DLD1 (cell line): ENCODE results near the gene MRPL42.
"Not testable (repeated sequence)": the region's sequence is repeated elsewhere in the genome, so short reads cannot be mapped to it uniquely, and the experiment has no call there.

Experiments used
- in situ Hi-C: cut with HindIII; loops from 2 replicates; pipeline ENCODE4 v1.10.0; 2017; ENCODE audit warnings: low sequenced_read_pairs

MRPL42 gene

DNA sequence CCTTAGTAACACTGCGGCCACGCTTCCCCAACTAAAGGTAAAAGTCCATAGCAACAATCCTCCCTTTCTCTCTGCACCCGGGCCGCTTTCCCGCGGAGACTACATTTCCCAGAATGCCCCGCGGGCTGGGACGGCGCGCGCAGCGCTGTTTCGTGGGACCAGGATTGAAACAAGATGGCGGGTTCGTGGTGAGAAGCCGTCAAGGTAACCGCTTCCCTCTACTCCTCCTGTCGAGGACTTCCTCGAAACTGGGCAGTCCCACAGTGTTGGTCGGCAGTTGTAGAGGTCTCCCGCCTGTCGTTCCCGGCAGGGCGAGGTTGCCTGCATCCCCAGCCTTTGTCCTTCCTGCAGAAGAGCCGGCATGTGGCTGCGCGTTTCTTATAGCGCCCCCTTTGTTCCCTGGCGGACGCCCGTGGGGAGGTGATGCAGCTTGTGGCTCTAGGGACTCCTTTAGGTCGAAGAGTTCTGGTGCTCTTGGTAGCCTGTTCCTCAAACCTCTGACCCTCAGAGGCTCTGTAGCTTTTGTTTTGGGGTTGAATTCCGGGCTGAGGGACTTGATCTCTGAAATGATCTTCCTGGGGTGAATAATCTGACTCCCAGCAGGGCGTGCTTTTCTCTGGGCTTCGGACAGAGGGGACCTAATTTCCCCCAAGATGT is at the start of gene MRPL42:
TSS of gene MRPL42 (plus strand) at position 164 of the 657 bp plus-strand sequence. CDS start 1,772 bp downstream, outside the sequence.
- in situ Hi-C loops: no loop called here

DNA sequence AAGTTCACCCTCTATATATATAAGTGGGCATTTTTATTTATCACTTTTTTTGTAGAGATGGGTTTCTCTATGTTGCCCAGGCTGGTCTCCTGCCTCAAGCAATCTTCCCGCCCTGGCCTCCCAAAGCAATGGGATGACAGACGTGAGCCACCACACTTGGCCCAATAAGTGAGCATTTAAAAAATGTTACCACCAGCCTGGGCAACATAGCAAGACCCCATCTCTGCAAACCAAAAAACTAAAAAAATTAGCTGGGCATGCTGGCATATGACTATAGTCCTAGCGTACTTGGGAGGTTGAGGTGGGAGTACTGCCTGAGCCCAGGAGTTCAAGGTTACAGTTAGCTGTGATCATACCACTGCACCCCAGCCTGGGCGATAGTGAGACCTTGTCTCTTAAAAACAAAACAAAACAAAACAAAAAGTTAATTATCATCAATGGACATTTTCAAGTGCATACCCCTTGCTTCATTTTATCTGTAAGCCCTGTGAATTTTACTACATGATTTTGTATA is 49.3 kb upstream of the MRPL42 start:
- in situ Hi-C loops: loop anchor here (25.0 kb wide), 2 partner anchors 456 to 631 kb away; no protein-coding TSS in a partner anchor

DNA sequence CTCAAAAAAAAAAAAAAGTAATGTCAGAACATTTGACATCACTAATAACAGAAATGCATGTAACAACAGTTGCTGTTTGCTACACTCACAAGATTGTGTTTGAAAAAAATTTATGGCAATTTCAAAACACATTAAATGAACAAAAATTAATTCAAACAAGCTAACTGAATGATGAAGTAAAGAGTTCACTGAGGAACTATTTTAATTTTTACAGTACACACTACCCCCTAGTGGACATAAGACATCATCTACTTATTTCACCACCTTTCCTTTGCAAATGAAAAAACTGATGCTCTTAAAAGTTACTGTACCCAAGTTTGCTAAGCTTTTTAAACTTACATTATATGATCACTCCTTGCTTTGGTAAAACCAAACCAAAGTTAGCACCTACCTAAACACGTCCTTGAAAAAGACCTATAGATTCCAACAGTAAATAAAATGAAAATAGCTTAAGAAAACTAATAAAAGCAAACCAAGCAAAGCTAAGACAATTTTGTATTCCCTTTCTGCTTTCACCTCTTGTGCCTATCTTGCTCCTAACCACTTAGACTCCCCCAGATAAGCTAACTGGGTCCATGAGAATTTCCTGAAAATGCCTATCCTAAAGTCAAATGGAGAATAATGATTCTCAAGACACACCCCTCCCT is 47.8 kb upstream of the MRPL42 start:
- in situ Hi-C loops: loop anchor here (25.0 kb wide), 2 partner anchors 457 to 632 kb away; no protein-coding TSS in a partner anchor

DNA sequence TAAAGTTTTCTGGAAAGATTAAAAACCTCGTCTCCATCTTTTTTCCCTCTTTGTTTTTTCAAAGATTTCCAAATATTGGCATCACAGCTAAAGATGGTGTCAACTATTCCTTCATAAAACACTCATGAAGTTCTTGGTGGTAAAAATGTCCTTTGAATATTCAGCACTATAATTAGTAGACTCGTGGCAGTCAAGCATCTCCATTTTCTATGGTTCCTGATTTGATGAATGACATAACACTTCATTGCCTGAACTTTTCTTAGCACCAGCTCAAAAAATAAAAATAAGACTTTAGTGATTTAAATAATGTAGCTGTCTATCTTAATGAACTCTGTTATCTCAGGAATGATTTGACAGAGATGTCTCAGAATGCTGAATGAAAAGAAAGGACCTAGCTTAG is 45.3 kb upstream of the MRPL42 start:
- in situ Hi-C loops: loop anchor here (25.0 kb wide), 2 partner anchors 460 to 635 kb away; no protein-coding TSS in a partner anchor

DNA sequence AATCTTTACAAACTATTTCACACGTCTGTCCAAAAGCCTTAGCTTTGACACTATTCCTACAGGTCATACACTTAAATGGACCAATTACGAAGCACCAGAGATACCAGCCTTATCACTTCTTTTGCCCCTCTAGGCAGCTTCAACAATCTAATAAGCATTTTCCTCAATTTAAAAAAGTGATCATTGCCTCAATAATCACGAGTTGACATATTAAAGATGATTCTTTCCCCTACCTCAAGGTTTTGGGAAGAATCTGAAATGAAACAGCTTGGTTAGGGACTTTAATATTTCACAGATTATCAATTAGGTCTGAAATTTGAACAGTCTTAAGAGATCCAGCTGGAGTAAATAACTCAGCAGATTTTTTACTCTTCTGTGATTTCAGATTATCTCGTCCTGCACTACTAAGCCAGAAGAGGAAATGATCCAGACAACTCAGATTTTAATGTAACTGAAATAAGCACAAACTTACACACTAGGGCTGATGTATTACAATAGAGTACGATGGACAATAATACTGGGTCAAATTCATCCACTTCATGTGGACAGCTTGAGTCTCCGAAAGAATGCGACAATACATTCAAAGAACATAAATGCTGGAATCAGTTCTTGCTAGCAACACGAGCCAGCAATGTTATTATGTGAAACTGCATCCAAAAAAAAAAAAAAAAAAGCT is 41.4 kb upstream of the MRPL42 start:
- in situ Hi-C loops: no loop called here

DNA sequence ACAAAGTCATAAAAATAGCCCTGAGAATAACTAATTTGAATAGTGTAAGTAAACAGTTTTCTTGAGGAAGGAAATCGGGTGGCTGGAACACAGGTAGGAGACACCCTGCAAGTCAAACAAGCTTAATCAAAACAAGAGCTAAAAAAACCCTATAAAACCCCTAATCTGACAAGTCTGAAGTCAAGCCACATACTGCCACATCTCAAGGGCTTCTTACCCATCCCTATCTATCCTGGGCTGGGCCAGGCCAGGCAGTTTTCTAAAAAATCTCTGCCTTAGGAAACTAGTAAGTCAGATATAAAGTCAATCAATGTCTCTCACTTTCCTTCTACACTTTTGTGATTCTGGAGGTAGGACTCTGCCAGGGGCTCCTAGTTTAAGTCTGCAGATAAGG is 40.9 kb upstream of the MRPL42 start:
- in situ Hi-C loops: no loop called here

DNA sequence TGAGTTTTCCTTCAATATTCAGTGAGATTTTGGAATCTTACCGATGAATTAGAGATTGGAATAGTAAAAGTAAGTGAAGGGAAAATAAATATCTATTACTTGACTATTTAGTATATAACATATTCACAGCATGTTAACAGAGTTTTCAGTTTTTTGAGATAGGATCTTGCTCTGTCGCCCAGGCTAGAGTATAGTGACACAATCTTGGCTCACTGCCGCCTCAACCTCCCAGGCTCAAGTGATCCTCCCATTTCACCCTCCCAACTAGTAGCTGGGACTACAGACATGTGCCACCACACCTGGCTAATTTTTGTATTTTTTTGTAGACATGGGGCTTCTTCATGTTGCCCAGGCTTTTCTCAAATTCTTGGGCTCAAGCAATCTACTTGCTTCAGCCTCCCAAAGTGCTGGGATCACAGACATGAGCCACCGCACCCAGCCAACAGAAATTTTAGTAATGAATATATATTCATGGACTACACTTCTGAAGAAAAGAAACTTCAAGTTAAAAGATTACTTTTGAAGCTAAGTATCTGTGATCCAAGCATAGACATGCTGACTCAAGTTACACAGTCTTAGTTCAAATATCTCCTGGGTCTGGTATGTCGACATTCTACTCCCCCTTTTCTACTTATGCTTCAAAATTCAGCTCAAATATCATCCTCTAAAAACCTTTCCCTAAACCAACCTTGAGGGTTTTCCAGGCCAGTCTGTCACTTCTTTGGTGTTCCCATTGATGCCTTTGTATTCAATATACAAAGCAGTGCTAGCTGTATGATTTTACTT is 39.3 kb upstream of the MRPL42 start:
- in situ Hi-C loops: no loop called here

DNA sequence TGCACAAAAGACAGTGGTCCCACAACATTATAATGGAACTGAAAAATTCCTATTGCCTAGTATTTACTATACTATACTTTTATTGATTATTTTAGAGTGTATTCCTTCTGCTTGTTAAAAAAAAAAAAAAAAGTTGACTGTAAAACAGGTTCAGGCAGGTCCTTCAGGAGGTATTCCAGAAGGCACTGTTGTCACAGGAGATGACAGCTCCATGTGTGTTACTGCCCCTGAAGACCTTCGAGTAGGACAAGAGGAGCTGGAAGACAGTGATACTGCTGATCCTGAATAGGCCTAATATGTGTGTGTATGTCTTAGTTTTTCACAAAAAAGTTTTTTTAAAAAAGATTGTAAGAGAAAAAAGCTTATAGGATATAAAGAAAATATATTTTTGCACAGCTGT is 37.9 kb upstream of the MRPL42 start:
- in situ Hi-C loops: no loop called here

DNA sequence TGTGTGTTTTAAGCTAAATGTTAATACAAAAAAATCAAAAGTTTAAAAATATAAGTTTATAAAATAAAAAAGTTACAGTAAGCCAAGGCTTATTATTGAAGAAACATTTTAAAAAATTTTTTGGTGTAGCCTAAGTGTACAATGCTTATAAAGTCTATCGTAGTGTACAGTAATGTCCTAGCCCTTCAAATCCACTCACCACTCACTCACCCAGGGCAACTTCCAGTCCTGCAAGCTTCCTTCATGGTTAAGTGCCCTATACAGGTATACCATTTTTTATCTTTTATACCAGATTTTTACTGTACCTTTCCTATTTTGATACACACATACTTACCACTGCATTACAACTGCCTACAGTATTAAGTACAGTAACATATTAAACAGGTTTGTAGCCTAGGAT is 37.5 kb upstream of the MRPL42 start:
- in situ Hi-C loops: no loop called here

DNA sequence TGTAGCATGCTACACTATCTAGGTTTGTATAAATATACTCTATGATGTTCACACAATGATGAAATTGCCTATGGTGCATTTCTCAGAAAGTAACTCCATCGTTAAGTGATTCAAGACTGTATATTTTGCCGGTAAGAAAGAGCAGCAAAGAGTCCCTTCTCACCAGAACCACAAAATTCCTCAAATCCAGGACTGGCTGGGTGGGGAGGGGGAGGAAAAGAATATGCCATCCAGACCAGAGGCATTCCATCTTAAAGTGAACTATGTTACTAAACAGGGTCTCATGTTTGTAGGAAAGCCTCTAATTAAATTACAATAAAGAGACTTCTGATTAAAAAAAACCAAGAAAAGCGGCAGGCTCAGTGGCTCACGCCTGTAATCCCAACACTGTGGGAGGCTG is 37.0 kb upstream of the MRPL42 start:
- in situ Hi-C loops: no loop called here

DNA sequence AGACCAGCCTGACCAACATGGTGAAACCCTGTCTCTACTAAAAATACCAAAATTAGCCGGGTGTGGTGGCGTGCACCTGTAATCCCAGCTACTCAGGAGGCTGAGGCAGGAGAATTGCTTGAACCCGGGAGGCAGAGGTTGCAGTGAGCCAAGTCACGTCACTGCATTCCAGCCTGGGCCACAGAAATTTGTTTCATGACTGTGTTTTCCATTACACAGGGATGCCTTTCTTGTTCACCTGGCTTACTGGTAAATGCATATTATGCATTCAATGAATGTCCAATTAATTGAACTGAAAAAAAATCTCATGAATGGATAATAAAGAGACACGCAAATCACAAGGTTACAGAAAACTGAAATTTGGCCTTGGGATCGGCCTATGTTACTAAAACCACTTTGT is 35.3 kb upstream of the MRPL42 start:
- in situ Hi-C loops: not testable (repeated sequence)

DNA sequence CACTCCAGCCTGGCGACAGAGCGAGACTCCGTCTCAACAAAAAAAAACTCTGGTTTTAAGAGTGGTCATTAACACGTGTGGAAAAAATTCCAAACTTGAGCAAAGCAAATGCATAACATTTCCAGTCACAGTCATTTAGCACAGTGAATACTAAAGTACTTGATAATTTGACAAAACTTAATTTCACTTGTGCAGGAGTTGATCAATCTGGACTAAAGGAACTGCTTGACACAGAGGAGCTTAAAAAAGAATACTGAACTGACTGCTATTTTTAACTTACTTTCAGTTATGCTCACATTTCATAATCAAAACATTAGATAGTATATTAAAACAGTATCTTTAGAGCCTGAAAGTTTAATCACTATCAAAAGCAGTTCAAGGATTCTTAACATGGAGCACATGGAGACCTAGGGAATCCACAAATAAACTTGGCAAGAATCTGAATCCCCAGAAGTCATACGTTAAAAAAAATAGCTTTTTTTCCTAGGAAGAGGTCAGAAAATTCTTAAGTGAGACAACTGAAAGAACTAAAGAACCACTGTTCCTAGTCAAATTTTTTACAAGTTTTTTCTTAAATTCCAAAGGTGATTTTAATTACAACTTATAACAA is 33.0 kb upstream of the MRPL42 start:
- in situ Hi-C loops: no loop called here

DNA sequence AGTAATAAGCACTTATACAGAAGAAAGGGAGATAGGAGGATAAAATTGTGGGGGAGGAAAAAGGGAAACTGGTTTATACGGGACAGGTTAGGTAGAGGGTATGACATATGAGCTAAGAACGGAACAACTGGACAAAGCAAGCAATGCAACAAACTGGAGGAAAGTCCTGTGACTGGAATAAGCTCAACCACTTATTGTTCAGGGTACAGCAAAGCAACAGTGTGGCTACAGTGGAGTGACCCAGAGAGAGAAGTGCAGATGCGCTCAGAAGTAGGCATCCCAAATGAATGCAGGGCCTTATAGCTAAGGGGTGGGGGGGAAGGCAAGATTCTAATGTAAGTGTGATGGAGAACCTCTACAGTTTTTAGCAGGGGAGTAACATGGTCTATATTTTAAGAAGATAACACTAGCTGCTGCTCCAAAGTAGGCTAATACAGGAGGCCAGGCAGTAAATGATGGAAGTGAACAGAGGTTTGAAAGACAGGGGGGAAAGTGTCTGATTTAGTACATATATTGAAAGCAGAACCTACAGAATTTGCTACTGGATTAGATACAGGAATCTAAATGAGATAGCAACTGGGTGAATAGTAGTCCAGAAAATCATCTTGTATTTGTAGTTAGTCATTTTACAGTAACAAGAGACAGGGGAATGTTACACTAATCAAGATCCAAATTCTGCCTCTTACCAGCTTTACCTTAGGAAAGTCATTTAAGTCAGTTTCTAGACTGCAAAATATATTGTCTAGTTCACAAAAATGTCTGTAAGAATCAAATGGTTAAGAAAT is 28.9 kb upstream of the MRPL42 start:
- in situ Hi-C loops: no loop called here

DNA sequence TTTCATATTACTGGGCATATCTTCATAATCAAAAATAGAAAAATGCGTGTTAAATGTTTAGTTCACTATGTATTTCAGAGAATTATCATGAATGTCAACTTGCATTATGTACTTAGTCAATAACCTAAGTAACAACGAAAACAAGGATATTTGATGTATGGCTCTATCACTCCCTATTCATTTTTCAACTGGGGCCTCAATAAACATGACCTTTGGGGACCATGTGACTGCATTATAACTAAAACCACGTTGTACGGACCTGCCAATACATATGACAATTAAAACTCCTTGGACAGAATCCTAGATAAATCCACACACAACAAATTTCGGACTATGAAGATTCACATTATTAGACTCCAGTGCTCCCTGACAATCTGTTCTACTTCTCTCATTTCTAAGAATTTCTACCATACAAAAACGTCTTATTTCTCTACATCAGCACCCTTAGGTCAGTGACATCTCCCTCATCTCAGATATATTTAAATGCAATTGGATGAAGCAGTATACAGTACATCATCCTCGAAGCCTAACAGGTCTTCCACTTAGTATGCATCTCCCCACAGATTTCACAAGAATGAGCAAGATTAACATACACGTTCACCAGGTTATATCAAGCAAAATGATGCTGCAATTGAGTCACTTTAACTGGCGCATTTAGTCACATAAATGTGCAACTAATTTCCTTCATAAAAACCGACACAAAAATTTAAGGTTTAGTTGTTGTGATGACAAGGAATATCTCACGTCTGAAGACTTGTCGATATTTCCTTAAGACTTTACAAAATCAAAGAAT is 27.1 kb upstream of the MRPL42 start:
- in situ Hi-C loops: no loop called here

DNA sequence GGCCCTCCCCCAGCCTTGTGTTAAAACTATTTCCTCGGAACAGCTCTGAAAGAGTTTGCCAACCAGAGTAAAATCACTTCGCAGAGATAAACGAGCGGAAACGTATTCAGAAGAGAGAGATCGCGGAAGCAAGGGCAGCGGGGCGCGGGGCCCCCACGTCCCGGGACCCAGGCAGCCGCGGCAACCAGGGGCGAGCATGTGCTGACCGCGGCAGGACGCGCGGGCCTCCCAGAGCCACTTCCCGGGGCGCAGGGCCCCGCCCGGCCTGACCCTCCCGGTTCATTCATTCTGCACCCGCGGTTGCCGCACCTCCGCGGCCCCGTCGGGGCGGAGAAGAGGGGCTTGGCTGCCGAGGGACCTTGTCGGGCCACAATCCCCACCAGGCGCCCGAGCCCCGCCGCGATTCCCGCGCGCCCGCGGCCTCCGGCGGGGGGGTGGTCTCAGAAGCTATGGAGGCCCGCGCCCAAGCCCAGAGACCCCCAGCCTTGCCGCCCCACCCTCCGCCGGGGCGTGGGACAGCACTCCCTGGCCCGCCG is 26.2 kb upstream of the MRPL42 start:
- in situ Hi-C loops: no loop called here

DNA sequence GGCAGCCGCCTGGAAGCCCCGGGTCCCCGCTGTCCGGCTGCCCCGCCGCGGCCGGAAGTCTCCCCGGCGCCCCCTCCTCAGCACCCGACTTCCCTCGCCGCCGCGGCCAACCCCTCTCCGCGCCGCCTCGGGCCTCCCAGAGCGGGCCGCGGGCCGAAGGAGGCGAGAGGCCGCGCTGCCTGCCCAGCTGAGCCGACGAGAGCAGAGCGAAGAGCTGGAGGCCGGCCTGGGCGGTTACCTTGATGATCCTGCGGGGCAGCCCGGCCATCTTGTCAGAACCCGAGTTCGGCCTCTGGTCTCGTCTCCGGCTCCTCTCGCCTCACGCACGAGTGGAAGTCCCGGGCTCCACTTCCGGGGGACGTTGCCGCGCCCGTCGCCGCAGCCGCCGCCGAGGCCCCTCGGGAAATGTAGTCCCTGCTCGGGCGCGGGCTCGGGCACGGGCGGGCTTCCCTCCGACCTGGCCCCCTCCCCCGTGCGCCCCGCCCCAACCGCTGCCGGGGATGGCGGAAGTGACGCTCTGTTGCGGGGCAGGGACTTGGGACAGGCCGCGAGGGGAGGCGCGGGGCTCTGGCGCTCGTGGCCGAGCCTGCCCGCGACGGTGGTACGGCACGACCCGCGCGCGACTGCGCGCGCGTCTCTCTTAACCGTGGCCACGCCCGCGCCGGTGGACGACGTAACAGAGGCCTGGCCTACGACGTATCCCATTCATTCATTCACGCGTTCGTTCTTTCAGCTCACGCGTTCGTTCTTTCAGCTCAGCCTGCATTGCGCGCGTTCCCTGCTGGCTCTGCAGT is 25.5 kb upstream of the MRPL42 start, which contains the start of gene UBE2N:
TSS of gene UBE2N (minus strand) at position 331 of the 794 bp plus-strand sequence. CDS start at position 268, 63 bp downstream.
- in situ Hi-C loops: no loop called here

DNA sequence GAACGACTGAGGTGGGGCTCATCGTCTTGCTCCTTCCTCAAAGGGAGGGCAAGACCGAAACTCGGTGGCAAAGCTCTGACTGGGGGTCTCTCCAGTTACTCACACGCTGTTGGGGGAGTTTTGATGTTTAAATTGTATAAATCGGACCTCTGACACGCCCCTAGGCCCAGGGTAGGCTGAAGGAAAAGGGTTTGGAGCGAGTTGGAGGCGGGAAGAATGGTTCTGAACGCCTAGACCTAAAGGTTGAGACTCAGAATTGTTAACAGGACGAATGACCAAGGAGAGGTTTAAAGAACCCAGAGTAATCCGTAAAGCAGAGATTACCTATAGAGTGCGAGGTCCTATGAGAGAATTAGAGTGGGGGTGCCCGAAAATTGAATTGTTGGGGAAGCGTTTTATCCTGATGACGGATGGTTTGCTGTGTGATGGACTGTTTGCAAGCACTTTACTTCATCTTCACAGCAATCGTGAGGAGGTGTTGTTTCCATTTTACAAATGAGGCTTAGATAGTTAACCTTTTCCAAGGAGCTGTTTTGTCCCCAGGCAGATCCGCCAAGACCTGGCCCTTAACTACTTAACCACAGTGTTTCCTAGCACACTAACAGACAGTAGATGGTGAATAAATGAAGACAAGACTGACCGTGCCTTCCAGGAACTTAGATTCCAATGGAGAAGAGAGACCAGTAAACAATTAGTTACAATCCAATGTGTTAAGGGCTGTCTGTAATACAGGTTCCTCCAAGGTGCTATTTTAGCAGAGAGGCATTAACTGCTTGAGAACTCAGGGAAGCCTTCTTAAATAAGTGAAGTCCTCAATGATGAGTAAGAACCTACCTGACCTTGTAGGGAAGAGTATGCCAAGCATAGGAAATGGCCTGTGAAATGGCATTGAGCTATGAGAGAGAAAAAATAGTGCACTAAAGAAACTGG is 24.6 kb upstream of the MRPL42 start:
- in situ Hi-C loops: no loop called here
